GM23338 (cell line): ENCODE data around the gene LRMDA. TPM values are rescaled to one million over a fixed set of nuclear protein-coding genes. Genes with fewer than 3 reads are reported as not detected.
A peak's percentile ranks its signal among the peaks of the same experiment; 100 is the strongest.

Source experiments
- ATAC-seq: fragments of 200-7000 bp; cut with Tn5 transposase; 3 replicates; pipeline ENCODE4 v1.9.1; 2020
- DNase-seq: peaks from one replicate; pipeline ENCODE4 v3.0.0-alpha.2; 2015; ENCODE audit warnings: low spot score
- H2AFZ ChIP-seq: fragments of 200-600 bp; sonication (generic); 2 replicates; pipeline ENCODE4 v1.8.0; 2016; ENCODE audit warnings: antibody characterized with exemption, mild to moderate bottlenecking, moderate library complexity
- H3F3A ChIP-seq: fragments of 200-600 bp; sonication (generic); replicated peaks from 2 replicates; pipeline ENCODE4 v1.8.0; 2017; ENCODE audit warnings: antibody characterized with exemption, mixed run types, low read depth
- H3K27ac ChIP-seq: fragments of 200-600 bp; sonication (generic); 2 replicates; pipeline ENCODE4 v1.6.1; 2016; ENCODE audit warnings: low read depth
- H3K27me3 ChIP-seq: fragments of 200-600 bp; sonication (generic); 2 replicates; pipeline ENCODE4 v1.8.0; 2016; ENCODE audit warnings: mild to moderate bottlenecking, mixed run types, moderate library complexity; ENCODE audit not compliant: insufficient read depth
- H3K36me3 ChIP-seq: fragments of 200-600 bp; sonication (generic); 2 replicates; pipeline ENCODE4 v1.8.0; 2016; ENCODE audit warnings: mild to moderate bottlenecking; ENCODE audit not compliant: insufficient read depth
- H3K4me1 ChIP-seq: fragments of 200-600 bp; sonication (generic); 2 replicates; pipeline ENCODE4 v1.8.0; 2016; ENCODE audit warnings: mild to moderate bottlenecking, moderate library complexity; ENCODE audit not compliant: insufficient read depth
- H3K4me2 ChIP-seq: fragments of 200-600 bp; sonication (generic); 2 replicates; pipeline ENCODE4 v1.7.1; 2017; ENCODE audit warnings: mixed run types
- H3K4me3 ChIP-seq: fragments of 200-600 bp; sonication (generic); 2 replicates; pipeline ENCODE4 v1.6.1; 2016; ENCODE audit warnings: mixed run types
- H3K79me2 ChIP-seq: fragments of 200-600 bp; sonication (generic); replicated peaks from 2 replicates; pipeline ENCODE4 v1.8.0; 2017; ENCODE audit warnings: mild to moderate bottlenecking; ENCODE audit not compliant: insufficient read depth
- H3K9me2 ChIP-seq: fragments of 200-600 bp; sonication (generic); 2 replicates; pipeline ENCODE4 v1.8.0; 2017; ENCODE audit not compliant: insufficient read depth
- H4K20me1 ChIP-seq: fragments of 200-600 bp; sonication (generic); replicated peaks from 2 replicates; pipeline ENCODE4 v1.8.0; 2017; ENCODE audit warnings: mild to moderate bottlenecking; ENCODE audit not compliant: insufficient read depth
- H3K27ac Mint-ChIP-seq: 2 replicates; pipeline ENCODE4 v1.8.0; 2020; ENCODE audit warnings: inconsistent platforms, mild to moderate bottlenecking, moderate library complexity, mixed read lengths
- H3K27me3 Mint-ChIP-seq: 3 replicates; pipeline ENCODE4 v1.8.0; 2022; ENCODE audit warnings: low read depth, mild to moderate bottlenecking, moderate library complexity, mixed read lengths, inconsistent platforms; ENCODE audit not compliant: insufficient read depth, poor library complexity
- H3K36me3 Mint-ChIP-seq: 3 replicates; pipeline ENCODE4 v1.8.0; 2021; ENCODE audit warnings: low read depth, mild to moderate bottlenecking, inconsistent platforms, moderate library complexity, mixed read lengths
- H3K4me1 Mint-ChIP-seq: 3 replicates; pipeline ENCODE4 v1.8.0; 2020; ENCODE audit warnings: mild to moderate bottlenecking, inconsistent platforms, mixed read lengths
- H3K4me3 Mint-ChIP-seq: 3 replicates; pipeline ENCODE4 v1.8.0; 2021; ENCODE audit warnings: moderate library complexity, mild to moderate bottlenecking, inconsistent platforms, mixed read lengths
- H3K9me3 Mint-ChIP-seq: 3 replicates; pipeline ENCODE4 v1.8.0; 2020; ENCODE audit warnings: moderate library complexity, mild to moderate bottlenecking, inconsistent platforms, mixed read lengths
- EZH2 ChIP-seq: fragments of 200-600 bp; sonication (generic); IDR thresholded peaks from one replicate; pipeline ENCODE4 v1.8.0; 2017; ENCODE audit warnings: antibody characterized with exemption, mild to moderate bottlenecking, low read depth; ENCODE audit not compliant: unreplicated experiment
- EZH2phosphoT487 ChIP-seq: fragments of 200-600 bp; sonication (generic); IDR thresholded peaks from one replicate; pipeline ENCODE4 v1.8.1; 2018; ENCODE audit warnings: antibody characterized with exemption; ENCODE audit not compliant: unreplicated experiment
- NANOG ChIP-seq: IDR thresholded peaks from 2 replicates; pipeline ENCODE4 v1.6.1; 2016; ENCODE audit warnings: antibody characterized with exemption, borderline replicate concordance
- POLR2AphosphoS5 ChIP-seq: IDR thresholded peaks from 2 replicates; pipeline ENCODE4 v1.6.1; 2016; ENCODE audit warnings: antibody characterized with exemption, low read depth
- STAT1 ChIP-seq: IDR thresholded peaks from one replicate; pipeline ENCODE4 v1.6.1; 2016; ENCODE audit warnings: antibody characterized with exemption; ENCODE audit not compliant: unreplicated experiment
- polyA plus RNA-seq: library from polyadenylated mRNA; unstranded; fragments of >200 nt; fragmentation: Nextera tagmentation; extraction: Ambion mirVana; gene quantifications from 2 replicates; pipeline ENCODE4 v1.2.1, GENCODE V29; 2016
- total RNA-seq: library from RNA; depleted of rRNA; stranded (reverse); fragments of >200 nt; shearing (Covaris generic); gene quantifications from 2 replicates; pipeline ENCODE4 v1.2.3, GENCODE V29; 2014
- TF ChIP-seq, protein P1 (sequence below): fragments of 250-450 bp; sonication (Bioruptor Pico); IDR thresholded peaks from 2 replicates; pipeline ENCODE4 v1.5.0; 2020; ENCODE audit warnings: mild to moderate bottlenecking, moderate library complexity
- TF ChIP-seq, protein P2 (sequence below): IDR thresholded peaks from 2 replicates; pipeline ENCODE4 v1.6.1; 2016; ENCODE audit warnings: antibody characterized with exemption

LRMDA gene
- total and polyA plus RNA-seq, 2 experiments from 2014 or later, result 0.90 to 1.8 TPM

- Histone ChIP-seq H3K4me2 (peak overlapping the region; percentile 85), H3K79me2 (no peaks in the 10 kb centered on the region), H2AFZ (peak overlapping the region; percentile 93), H4K20me1 (peaks cover 12% of the 10 kb centered on the region), H3K4me3 (peak overlapping the region; percentile 65), H3K27me3 (peaks cover 98% of the 10 kb centered on the region), H3K4me1 (peaks cover 47% of the 10 kb centered on the region), H3K9me2 (no peaks in the 10 kb centered on the region), H3K36me3 (no peaks in the 10 kb centered on the region), H3F3A (peaks cover 18% of the 10 kb centered on the region; the same call in 1 of the 2 replicates), H3K27ac (no peak overlapping the region)
- Mint-ChIP-seq H3K9me3 (peaks cover 3% of the 10 kb centered on the region; the same call in 2 of the 3 replicates), H3K4me1 (peaks cover 23% of the 10 kb centered on the region), H3K27me3 (peaks cover 94% of the 10 kb centered on the region), H3K27ac (no peak overlapping the region), H3K36me3 (no peaks in the 10 kb centered on the region), H3K4me3 (peak overlapping the region; percentile 70)
- peak; percentile 64 for DNase-seq
- peak; percentile 1 for ATAC-seq
- TF ChIP-seq NANOG, result no peak
- peak; percentile 72 for TF ChIP-seq EZH2phosphoT487
- no peak for TF ChIP-seq STAT1
- TF ChIP-seq, protein P1, sequence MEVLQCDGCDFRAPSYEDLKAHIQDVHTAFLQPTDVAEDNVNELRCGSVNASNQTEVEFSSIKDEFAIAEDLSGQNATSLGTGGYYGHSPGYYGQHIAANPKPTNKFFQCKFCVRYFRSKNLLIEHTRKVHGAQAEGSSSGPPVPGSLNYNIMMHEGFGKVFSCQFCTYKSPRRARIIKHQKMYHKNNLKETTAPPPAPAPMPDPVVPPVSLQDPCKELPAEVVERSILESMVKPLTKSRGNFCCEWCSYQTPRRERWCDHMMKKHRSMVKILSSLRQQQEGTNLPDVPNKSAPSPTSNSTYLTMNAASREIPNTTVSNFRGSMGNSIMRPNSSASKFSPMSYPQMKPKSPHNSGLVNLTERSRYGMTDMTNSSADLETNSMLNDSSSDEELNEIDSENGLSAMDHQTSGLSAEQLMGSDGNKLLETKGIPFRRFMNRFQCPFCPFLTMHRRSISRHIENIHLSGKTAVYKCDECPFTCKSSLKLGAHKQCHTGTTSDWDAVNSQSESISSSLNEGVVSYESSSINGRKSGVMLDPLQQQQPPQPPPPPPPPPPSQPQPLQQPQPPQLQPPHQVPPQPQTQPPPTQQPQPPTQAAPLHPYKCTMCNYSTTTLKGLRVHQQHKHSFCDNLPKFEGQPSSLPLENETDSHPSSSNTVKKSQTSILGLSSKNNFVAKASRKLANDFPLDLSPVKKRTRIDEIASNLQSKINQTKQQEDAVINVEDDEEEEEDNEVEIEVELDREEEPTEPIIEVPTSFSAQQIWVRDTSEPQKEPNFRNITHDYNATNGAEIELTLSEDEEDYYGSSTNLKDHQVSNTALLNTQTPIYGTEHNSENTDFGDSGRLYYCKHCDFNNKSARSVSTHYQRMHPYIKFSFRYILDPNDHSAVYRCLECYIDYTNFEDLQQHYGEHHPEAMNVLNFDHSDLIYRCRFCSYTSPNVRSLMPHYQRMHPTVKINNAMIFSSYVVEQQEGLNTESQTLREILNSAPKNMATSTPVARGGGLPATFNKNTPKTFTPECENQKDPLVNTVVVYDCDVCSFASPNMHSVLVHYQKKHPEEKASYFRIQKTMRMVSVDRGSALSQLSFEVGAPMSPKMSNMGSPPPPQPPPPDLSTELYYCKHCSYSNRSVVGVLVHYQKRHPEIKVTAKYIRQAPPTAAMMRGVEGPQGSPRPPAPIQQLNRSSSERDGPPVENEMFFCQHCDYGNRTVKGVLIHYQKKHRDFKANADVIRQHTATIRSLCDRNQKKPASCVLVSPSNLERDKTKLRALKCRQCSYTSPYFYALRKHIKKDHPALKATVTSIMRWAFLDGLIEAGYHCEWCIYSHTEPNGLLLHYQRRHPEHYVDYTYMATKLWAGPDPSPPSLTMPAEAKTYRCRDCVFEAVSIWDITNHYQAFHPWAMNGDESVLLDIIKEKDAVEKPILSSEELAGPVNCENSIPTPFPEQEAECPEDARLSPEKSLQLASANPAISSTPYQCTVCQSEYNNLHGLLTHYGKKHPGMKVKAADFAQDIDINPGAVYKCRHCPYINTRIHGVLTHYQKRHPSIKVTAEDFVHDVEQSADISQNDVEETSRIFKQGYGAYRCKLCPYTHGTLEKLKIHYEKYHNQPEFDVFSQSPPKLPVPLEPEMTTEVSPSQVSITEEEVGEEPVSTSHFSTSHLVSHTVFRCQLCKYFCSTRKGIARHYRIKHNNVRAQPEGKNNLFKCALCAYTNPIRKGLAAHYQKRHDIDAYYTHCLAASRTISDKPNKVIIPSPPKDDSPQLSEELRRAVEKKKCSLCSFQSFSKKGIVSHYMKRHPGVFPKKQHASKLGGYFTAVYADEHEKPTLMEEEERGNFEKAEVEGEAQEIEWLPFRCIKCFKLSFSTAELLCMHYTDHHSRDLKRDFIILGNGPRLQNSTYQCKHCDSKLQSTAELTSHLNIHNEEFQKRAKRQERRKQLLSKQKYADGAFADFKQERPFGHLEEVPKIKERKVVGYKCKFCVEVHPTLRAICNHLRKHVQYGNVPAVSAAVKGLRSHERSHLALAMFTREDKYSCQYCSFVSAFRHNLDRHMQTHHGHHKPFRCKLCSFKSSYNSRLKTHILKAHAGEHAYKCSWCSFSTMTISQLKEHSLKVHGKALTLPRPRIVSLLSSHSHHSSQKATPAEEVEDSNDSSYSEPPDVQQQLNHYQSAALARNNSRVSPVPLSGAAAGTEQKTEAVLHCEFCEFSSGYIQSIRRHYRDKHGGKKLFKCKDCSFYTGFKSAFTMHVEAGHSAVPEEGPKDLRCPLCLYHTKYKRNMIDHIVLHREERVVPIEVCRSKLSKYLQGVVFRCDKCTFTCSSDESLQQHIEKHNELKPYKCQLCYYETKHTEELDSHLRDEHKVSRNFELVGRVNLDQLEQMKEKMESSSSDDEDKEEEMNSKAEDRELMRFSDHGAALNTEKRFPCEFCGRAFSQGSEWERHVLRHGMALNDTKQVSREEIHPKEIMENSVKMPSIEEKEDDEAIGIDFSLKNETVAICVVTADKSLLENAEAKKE (CRISPR knock-in tag), result no peak
- TF ChIP-seq EZH2, result peak; percentile 84
- TF ChIP-seq, protein P2, sequence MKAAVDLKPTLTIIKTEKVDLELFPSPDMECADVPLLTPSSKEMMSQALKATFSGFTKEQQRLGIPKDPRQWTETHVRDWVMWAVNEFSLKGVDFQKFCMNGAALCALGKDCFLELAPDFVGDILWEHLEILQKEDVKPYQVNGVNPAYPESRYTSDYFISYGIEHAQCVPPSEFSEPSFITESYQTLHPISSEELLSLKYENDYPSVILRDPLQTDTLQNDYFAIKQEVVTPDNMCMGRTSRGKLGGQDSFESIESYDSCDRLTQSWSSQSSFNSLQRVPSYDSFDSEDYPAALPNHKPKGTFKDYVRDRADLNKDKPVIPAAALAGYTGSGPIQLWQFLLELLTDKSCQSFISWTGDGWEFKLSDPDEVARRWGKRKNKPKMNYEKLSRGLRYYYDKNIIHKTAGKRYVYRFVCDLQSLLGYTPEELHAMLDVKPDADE, result no peak
- no peak for TF ChIP-seq POLR2AphosphoS5
Observed at GRCh38 chr10:75400771-75401568, 30.5 kb upstream of the LRMDA start.
